Activated CD4-positive, alpha-beta T cell treated with anti-CD3 and anti-CD28 coated beads for 4 hours (primary cell): ENCODE results near the gene SLC2A5.
"Not testable (repeated sequence)": the region's sequence is repeated elsewhere in the genome, so short reads cannot be mapped to it uniquely, and the experiment has no call there.

ENCODE experiments used
- DNase-seq, 2 donors: peaks; one replicate each; pipeline ENCODE4 v3.0.0-alpha.2; 2020

The SLC2A5 gene

GRCh38 chr1:9004031-9004699 lies 65.3 kb downstream of the SLC2A5 start:
- no peak for DNase-seq

DNA sequence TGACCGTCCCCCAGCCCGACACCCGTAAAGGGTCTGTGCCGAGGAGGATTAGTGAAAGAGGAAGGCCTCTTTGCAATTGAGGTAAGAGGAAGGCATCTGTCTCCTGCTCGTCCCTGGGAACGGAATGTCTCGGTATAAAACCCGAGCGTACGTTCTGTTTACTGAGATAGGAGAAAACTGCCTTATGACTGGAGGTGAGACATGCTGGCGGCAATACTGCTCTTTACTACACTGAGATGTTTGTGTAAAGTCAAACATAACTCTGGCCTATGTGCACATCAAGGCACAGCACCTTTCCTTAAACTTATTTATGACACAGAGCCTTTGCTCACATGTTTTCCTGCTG lies 67.2 kb downstream of the SLC2A5 start:
- not testable (repeated sequence) for DNase-seq

DNA sequence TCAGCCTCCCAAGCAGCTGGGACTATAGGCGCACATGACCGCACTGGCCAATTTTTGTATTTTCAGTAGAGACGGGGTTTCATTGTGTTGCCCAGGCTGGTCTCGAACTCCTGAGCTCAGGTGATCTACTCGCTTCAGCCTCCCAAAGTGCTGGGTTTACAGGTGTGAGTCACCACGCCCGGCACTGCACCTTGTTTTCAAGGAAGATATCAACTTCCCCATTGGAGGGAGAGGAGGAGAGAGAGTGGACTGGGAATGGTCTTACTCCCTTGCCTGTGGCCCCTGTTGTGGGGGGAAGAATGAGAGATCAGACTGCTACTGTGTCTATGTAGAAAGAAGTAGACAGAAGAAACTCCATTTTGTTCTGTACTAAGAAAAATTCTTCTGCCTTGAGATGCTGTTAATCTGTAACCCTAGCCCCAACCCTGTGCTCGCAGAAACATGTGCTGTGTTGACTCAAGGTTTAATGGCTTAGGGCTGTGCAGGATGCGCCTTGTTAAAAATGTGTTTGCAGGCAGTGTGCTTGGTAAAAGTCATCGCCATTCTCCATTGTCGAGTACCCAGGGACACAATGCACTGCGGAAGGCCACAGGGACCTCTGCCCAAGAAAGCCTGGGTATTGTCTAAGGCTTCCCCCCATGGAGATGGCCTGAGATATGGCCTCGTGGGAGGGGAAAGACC lies 67.8 kb downstream of the SLC2A5 start:
- DNase-seq = not testable (repeated sequence)

- not testable (repeated sequence) for DNase-seq
Measured at GRCh38 chr1:8993962-8994675, 75.3 kb downstream of the SLC2A5 start.

- no peak for DNase-seq
Measured at GRCh38 chr1:8992936-8993687, 76.3 kb downstream of the SLC2A5 start.

GRCh38 chr1:8989821-8990220 lies 79.6 kb downstream of the SLC2A5 start:
- no peak for DNase-seq

GRCh38 chr1:8989061-8989460 lies 80.4 kb downstream of the SLC2A5 start:
- DNase-seq = no peak

- no peak for DNase-seq
Measured at GRCh38 chr1:8988618-8988967, 80.8 kb downstream of the SLC2A5 start.

DNA sequence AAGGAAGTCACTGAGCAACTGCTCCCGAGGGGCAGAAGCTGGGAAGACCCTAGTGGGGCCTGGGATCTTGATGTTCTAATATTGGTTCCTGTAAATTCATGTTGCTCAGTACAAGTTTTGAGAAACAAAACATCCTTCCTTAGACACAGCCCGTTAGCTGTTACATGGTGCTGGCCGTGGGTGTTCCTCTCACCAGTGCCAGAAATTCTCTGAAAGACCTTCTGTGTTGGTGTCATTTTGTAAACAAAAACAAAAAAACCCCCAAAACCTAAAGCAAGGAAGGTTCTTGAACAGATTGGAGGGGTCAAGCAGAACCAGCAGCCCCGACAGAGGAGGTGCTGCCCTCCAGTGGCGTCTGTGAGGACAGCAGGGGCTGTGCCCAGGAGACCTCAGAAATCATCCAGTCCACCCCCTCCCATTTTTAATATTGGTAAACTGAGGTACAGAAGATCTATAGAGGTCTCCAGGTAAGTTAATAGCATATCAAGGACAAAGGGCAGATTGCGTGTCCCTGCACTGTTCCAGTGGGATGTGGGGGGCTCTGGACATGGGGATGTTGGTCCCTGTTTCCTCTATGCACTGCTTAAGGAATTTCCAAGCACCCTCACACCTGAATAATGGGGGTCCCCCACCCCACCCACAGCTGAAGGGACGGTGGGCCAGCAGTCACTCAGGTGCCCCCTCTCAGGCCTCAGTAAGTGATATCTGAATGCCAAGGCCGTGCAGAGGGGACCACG lies 81.4 kb downstream of the SLC2A5 start:
- DNase-seq = peak; percentile 62 to 70

GRCh38 chr1:8986814-8987190 lies 82.6 kb downstream of the SLC2A5 start:
- DNase-seq = no peak

- DNase-seq = no peak
Measured at GRCh38 chr1:8985915-8986813, 83.3 kb downstream of the SLC2A5 start.
